ENCODE data around the gene HBQ1.
A peak's percentile ranks its signal among the peaks of the same experiment; 100 is the strongest.
"Not testable (repeated sequence)": the region's sequence is repeated elsewhere in the genome, so short reads cannot be mapped to it uniquely, and the experiment has no call there.

The HBQ1 gene

DNA sequence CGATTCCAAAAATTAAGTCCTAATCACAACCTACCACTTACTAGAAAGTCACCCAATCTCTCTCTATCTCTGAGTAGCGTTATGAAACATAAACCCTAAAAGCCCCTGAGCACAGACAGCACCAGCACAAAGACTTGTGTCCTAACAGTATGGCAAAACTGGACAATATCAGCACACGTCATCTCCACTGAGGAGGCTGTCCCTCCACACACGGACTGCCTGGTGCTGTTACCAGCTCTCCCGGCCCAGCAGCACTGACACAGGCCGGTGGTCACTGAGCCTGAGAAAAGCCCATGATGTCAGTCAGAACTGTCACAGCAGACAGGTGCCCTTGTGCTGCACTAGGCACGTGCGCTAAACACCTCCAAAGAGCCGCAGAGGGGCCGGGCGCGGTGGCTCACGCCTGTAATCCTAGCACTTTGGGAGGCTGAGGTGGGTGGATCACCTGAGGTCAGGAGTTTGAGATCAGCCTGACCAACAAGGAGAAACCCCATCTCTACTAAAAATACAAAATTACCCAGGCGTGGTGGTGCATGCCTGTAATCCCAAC lies 31.4 kb downstream of the HBQ1 start:
- DNase-seq, result not testable (repeated sequence)

DNA sequence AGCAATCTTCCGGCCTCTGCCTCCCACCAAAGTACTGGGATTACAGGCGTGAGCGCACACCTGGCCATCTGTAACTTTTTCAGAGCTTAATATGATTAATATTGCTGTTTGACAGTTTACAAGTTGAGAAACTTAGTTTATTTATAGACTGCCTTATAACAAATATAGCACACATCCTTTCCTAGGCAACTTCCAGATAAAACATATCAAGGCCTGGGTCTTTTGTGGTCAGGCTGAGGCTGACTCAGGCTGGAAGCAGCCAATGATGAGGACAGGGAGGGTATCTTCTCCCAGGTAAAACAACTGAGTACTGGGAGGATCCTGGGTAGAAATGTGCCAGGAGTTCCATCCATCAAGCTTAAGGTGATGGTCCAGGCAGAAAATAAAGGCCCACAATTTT lies 32.7 kb downstream of the HBQ1 start:
- DNase-seq, result no peak

DNA sequence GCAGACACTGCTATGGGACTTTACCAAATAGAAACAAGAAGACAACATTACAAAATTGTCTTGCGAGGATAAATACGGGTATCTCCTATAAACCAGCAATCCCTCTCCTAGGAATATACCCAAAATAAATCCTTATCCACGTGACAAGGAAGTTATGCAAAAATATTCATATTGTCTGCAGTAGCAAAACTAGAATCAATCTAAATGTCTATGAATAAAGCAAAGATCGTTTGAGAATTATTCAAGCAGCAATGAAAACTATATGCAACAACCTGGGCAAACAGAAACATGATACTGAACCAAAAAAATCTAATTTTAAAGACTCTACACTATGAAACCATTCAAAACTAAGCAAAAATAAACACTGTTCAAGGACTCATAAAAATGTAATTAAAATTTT lies 39.8 kb downstream of the HBQ1 start:
- DNase-seq, result no peak

DNA sequence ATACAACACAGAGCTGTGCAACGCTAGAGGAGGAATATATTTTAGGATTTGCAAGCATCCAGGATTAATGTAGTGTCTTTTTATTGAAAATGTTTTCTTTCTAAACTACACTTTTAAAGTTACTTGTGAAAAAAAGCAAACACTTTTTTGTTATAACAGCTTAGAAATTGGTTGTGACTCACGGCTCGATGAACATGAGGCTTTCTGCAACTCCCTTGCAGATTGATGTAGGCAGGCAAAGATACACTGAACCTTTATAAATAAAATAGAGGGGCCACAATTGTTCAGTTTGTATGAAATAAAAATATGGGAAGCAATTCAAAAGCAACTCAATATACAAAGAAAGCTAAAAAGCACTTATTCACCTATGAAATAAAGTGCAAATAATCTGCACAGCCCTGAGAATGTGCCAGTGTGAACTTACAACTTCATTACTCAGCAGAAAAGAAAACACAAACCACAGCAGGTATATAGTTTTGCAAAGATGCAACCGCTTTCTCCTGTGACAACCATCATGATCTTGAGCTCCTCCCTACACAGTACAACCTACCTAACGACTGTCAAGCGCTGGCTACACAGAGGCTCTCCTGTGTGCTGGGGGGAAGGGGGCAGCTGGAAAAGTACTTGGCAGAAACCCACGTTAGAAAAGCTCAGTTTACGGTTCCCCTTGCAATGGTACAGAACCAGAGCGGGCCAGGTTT lies 48.0 kb downstream of the HBQ1 start:
- peak; percentile 14 for DNase-seq

DNA sequence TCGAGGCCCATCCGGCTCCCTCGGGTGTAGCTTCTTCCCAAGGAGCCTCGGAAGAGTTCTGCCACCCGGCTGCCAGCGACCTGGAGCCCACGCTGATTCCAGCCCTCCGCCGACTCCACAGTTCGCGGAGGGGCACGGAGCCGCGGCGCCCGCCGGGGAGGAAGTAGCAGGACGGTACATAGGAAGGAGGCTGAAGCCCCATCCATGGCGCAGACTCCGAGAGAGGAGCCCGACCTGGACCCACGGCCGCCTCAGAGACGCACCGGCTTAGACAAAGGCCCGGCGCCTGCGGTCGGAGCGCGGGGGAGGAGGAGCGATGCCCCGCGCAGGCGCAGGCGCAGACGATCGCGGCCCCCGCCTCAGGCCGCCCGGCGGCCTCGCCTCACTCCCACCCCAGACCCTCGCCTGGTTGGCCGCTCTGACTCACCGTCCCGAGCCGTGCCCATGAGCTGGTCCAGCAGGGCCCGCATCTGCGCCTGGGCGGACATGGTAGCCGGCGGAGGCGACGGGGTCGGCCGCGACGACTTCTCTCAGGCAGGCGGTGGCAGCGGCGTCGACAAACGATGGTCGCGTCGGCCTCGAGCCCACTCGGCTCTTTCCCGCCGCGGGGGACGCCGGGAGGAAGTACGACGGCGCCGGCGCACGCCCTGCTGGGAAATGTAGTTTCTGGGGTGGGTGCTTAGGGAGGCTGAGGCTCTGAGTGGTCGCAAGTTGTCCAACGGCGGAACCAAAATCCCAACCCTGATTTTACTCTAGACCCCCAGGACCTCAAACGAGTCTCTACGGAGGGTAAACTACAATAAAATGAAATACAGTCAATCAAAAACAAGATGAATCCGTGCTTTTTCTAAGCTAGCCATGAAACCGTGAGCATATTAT lies 48.8 kb downstream of the HBQ1 start, which contains the start of gene LUC7L:
Gene LUC7L (minus strand): TSS at position 598 of the 879 bp plus-strand sequence. CDS start 110 bp downstream, at position 488.
- DNase-seq, result peak; percentile 88

DNA sequence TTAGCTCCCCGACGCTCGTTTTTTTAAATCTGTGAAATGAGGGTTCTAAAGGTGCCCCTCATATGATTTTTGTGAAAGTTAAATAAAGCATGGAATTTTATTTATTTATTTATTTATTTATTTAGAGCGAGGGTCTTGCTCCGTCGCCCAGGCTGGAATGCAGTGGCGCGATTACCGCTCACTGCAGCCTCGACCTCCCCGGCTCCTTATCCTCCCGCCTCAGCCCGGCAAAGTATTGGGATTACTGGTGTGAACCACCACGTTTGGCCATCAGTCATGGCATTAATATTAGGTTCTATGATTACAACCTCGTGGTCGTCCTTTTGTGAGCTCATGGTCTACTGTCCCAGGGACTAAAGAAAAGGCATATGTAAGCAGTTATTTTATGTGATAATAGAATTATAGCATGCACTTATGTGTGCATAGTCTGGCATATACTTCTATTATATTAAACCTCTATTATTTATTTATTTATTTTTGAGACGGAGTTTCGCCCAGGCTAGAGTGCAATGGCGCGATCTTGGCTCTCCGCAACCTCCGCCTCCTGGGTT lies 49.5 kb downstream of the HBQ1 start:
- DNase-seq, result no peak

DNA sequence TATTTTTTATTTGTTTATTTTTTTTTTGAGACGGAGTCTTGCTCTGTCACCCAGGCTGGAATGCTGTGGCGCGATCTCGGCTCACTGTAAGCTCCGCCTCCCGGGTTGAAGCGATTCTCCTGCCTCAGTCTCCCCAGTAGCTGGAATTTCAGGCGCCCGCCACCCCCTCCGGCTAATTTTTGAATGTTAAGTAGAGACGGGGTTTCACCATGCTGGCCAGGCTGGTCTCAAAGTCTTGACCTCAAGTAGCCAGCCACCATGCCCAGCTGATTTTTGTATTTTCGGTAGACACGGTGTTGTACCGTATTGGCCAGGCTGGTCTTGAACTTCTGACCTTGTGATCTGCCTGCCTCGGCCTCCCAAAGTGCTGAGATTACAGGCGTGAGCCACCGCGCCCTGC lies 50.1 kb downstream of the HBQ1 start:
- DNase-seq, result not testable (repeated sequence)
